ENCODE data around the gene SLC39A8. TPM values are rescaled to one million over a fixed set of nuclear protein-coding genes. Genes with fewer than 3 reads are reported as not detected.

Gene SLC39A8
- total RNA-seq, 1 experiment from 2014 or later: 13.2 TPM

DNA sequence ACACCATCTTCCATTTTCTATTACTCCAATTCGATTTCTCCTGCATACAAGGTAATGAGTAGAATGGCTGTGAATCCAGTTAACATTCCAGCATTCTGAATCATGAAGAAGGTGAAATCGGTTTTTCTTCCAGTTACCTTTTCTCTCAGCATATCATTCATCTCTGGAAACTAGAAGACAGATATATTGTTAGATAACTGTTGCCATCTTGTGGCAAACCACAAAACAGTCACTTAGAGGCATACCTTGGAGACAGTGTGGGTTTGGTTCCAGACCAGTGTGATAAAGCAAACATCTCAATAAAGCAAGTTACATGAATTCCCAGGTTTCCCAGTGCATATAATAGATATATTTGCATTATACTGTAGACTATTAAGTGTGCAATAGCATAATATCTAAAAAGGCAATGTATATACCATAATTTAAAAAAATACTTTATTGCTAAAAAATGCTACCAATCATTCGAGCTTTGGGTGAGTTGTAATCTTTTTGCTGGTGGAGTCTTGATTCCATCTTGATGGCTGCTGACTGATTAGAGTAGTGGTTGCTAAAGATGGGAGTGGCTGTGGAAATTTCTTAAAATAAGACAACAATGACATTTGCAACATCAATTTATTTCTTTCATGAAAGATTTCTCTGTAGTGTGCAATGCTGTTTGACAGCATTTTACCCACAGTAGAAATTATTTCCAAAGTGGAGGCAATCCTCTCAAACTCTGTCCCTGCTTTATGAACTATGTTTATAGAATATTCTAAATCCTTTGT lies 82.1 kb downstream of the SLC39A8 start:
- H3K27ac ChIP-seq (ENCODE audit: low read depth, low read length): no peak overlapping the region
- H2AFZ ChIP-seq (ENCODE audit: low read depth, low read length, poor library complexity, severe bottlenecking): no peak overlapping the region
- POLR2A ChIA-PET: no interaction called here
- ATAC-seq (peak; percentile 96), DNase-seq (ENCODE audit: low read depth, low spot score) (peak; percentile 51)
- intact Hi-C loops (cut with micrococcal nuclease): loop anchor here (2.0 to 5.0 kb wide), 3 partner anchors 1076 to 1842 kb away; no protein-coding TSS in a partner anchor
- H3K4me2 ChIP-seq (ENCODE audit: low read length): peak overlapping the region; percentile 9; the same call in 1 of the 2 replicates
- H3K9me2 ChIP-seq (ENCODE audit: insufficient read depth): no peaks in the 10 kb centered on the region
- H3K27me3 ChIP-seq (ENCODE audit: insufficient read depth, low read length): no peaks in the 10 kb centered on the region
- H3K4me3 ChIP-seq (replicated peaks in 1 of 2; ENCODE audit: low read depth in 1 of 2, low read length in 2 of 2): no peak overlapping the region
- H4K20me1 ChIP-seq (ENCODE audit: insufficient read depth): no peaks in the 10 kb centered on the region
- H3K9ac ChIP-seq (ENCODE audit: low read length): no peak overlapping the region
- H3K9me3 ChIP-seq (ENCODE audit: control insufficient read depth in 1 of 2, insufficient read depth in 1 of 2, low read depth in 1 of 2, low read length in 2 of 2): no peaks in the 10 kb centered on the region
- no TSS peak for BruUV-seq (replicated peaks)
- CTCF ChIA-PET: interaction anchor here (1.4 kb wide), 1 partner anchor 1094 kb away, joined by 5 read pairs; no protein-coding TSS in a partner anchor
- RAD21 ChIA-PET (ENCODE audit: low non-redundant PET in 1 of 2, low total read pairs in 2 of 2, uncharacterized antibody in 2 of 2, unreplicated experiment in 2 of 2): interaction anchor here in 1 of 2 experiments (0.6 kb wide), 1 partner anchor 1493 kb away, joined by 3 read pairs; no protein-coding TSS in a partner anchor
- H3K4me1 ChIP-seq (ENCODE audit: control insufficient read depth in 1 of 2, insufficient read depth in 2 of 2, low read length in 2 of 2): peaks cover 4 to 5% of the 10 kb centered on the region in 2 experiments
- TF ChIP-seq EZH2phosphoT487 (IDR thresholded peaks at IDR 0.05; ENCODE audit: borderline replicate concordance) (no peak), POLR2A (IDR thresholded peaks at IDR 0.05; ENCODE audit: borderline replicate concordance, extremely low read depth, insufficient read depth, insufficient read length) (no peak), RAD21 (IDR thresholded peaks at IDR 0.05; ENCODE audit: low read depth) (peak; percentile 90), CBX3 (IDR thresholded peaks at IDR 0.05; ENCODE audit: low read depth) (0 out of 2 replicates have a peak, but pooled peaks have one; percentile 34), YY1 (IDR thresholded peaks at IDR 0.05; ENCODE audit: extremely low read depth, insufficient replicate concordance, low read depth, low read length) (no peak), JUND (IDR thresholded peaks at IDR 0.05) (no peak; the same call in 1 of the 2 replicates), EZH2 (IDR thresholded peaks at IDR 0.05) (no peak), SP1 (IDR thresholded peaks at IDR 0.05; ENCODE audit: low read depth) (no peak), TCF7L2 (IDR thresholded peaks at IDR 0.05; ENCODE audit: borderline replicate concordance, extremely low read depth, insufficient read depth, insufficient read length) (no peak), EGR1 (IDR thresholded peaks at IDR 0.05; ENCODE audit: low read depth) (no peak), ZNF274 (IDR thresholded peaks at IDR 0.05; ENCODE audit: low read depth, low read length) (no peak), SIN3A (IDR thresholded peaks at IDR 0.05; ENCODE audit: low read depth) (no peak), CEBPB (IDR thresholded peaks at IDR 0.05; ENCODE audit: low read depth) (no peak), FOSL1 (IDR thresholded peaks at IDR 0.05; ENCODE audit: low read depth) (no peak), SRF (IDR thresholded peaks at IDR 0.05; ENCODE audit: low read depth) (no peak), ELF1 (IDR thresholded peaks at IDR 0.05; ENCODE audit: borderline replicate concordance, low read depth) (no peak), ZFX (IDR thresholded peaks at IDR 0.05) (no peak)
- TF ChIP-seq, protein P1, sequence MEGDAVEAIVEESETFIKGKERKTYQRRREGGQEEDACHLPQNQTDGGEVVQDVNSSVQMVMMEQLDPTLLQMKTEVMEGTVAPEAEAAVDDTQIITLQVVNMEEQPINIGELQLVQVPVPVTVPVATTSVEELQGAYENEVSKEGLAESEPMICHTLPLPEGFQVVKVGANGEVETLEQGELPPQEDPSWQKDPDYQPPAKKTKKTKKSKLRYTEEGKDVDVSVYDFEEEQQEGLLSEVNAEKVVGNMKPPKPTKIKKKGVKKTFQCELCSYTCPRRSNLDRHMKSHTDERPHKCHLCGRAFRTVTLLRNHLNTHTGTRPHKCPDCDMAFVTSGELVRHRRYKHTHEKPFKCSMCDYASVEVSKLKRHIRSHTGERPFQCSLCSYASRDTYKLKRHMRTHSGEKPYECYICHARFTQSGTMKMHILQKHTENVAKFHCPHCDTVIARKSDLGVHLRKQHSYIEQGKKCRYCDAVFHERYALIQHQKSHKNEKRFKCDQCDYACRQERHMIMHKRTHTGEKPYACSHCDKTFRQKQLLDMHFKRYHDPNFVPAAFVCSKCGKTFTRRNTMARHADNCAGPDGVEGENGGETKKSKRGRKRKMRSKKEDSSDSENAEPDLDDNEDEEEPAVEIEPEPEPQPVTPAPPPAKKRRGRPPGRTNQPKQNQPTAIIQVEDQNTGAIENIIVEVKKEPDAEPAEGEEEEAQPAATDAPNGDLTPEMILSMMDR (IDR thresholded peaks at IDR 0.05 in 2 of 3, conservative IDR thresholded peaks at IDR 0.05 in 1 of 3; ENCODE audit: borderline replicate concordance in 1 of 3, insufficient read depth in 1 of 3, low read depth in 2 of 3, low read length in 2 of 3): peak; percentile 51 to 75 (median 52); a peak in 5 of 6 replicates
- TF ChIP-seq, protein P2, sequence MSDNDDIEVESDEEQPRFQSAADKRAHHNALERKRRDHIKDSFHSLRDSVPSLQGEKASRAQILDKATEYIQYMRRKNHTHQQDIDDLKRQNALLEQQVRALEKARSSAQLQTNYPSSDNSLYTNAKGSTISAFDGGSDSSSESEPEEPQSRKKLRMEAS (IDR thresholded peaks at IDR 0.05): no peak
- TF ChIP-seq, protein P3, sequence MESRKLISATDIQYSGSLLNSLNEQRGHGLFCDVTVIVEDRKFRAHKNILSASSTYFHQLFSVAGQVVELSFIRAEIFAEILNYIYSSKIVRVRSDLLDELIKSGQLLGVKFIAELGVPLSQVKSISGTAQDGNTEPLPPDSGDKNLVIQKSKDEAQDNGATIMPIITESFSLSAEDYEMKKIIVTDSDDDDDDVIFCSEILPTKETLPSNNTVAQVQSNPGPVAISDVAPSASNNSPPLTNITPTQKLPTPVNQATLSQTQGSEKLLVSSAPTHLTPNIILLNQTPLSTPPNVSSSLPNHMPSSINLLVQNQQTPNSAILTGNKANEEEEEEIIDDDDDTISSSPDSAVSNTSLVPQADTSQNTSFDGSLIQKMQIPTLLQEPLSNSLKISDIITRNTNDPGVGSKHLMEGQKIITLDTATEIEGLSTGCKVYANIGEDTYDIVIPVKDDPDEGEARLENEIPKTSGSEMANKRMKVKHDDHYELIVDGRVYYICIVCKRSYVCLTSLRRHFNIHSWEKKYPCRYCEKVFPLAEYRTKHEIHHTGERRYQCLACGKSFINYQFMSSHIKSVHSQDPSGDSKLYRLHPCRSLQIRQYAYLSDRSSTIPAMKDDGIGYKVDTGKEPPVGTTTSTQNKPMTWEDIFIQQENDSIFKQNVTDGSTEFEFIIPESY (IDR thresholded peaks at IDR 0.05; ENCODE audit: extremely low read depth, insufficient replicate concordance, low read length): no peak
- TF ChIP-seq, protein P4, sequence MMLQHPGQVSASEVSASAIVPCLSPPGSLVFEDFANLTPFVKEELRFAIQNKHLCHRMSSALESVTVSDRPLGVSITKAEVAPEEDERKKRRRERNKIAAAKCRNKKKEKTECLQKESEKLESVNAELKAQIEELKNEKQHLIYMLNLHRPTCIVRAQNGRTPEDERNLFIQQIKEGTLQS (IDR thresholded peaks at IDR 0.05): no peak
- H3K79me2 ChIP-seq (ENCODE audit: insufficient read depth, low read length): no peaks in the 10 kb centered on the region
- H3K36me3 ChIP-seq (ENCODE audit: control insufficient read depth in 1 of 2, insufficient read depth in 2 of 2, low read length in 2 of 2): no peaks in the 10 kb centered on the region
